GM12878 (cell line): ENCODE data around the gene CFAP97. TPM values are rescaled to one million over a fixed set of nuclear protein-coding genes. Genes with fewer than 3 reads are reported as not detected.
A peak's percentile ranks its signal among the peaks of the same experiment; 100 is the strongest.

ENCODE experiments used
- ATAC-seq: fragments of 200-7000 bp; cut with Tn5 transposase; 3 replicates; pipeline ENCODE4 v1.9.1; 2020; ENCODE audit warnings: mild to moderate bottlenecking, moderate library complexity
- BruUV-seq: library from RNA; stranded (reverse); fragments of 400-500 nt; replicated peaks from 2 replicates; lab custom pipeline; 2021; lab: Mats Ljungman, UMichigan
- CTCF ChIA-PET: fragments of 300-600 bp; sonication (Branson Sonifier 250); formaldehyde crosslinking; extraction: SDS; loops from one replicate; lab custom pipeline; 2021; ENCODE audit warnings: inconsistent platforms; lab: Yijun Ruan, JAX
- POLR2A ChIA-PET: fragments of 350-600 bp; formaldehyde crosslinking; extraction: SDS; loops from one replicate; lab custom pipeline; 2021; ENCODE audit warnings: inconsistent platforms; lab: Charles Lee
- RAD21 ChIA-PET: fragments of 300-600 bp; sonication (Branson Sonifier 250); formaldehyde crosslinking; loops from one replicate; lab custom pipeline; 2023; ENCODE audit warnings: antibody characterized with exemption; ENCODE audit not compliant: unreplicated experiment; lab: Charles Lee
- SMC1A ChIA-PET: fragments of 300-600 bp; sonication (Branson Sonifier 250); formaldehyde crosslinking; loops from one replicate; lab custom pipeline; 2023; ENCODE audit not compliant: unreplicated experiment, uncharacterized antibody; lab: Charles Lee
- DNase-seq: peaks from one replicate; pipeline ENCODE4 v3.0.0-alpha.2; 2011; ENCODE audit warnings: low read depth, low spot score
- FAIRE-seq: peaks from 3 replicates; lab custom pipeline; 2011; peaks lifted over from hg19 to GRCh38; lab: Jason Lieb, UNC
- H2AFZ ChIP-seq: 2 replicates; pipeline ENCODE4 v1.6.0; 2011; ENCODE audit warnings: low read depth, low read length, control low read depth; ENCODE audit not compliant: control insufficient read depth
- H3K27ac ChIP-seq: 2 replicates; pipeline ENCODE4 v1.5.1; 2011; ENCODE audit warnings: control low read depth; ENCODE audit not compliant: control insufficient read depth, insufficient read depth
- H3K27me3 ChIP-seq, 2 experiments: replicated peaks in 1 of 2; 2 replicates each; pipeline versions ENCODE4 v1.6.0 to v1.6.1; 2011; ENCODE audit warnings: low read length in 1 of 2; ENCODE audit not compliant: control insufficient read depth in 2 of 2, insufficient read depth in 2 of 2
- H3K36me3 ChIP-seq, 2 experiments: 2 replicates each; pipeline ENCODE4 v1.5.1; 2011; ENCODE audit warnings: low read length in 1 of 2; ENCODE audit not compliant: control insufficient read depth in 2 of 2, insufficient read depth in 2 of 2
- H3K4me1 ChIP-seq: 2 replicates; pipeline ENCODE4 v1.6.1; 2011; ENCODE audit warnings: mild to moderate bottlenecking, low read length, moderate library complexity, mixed read lengths; ENCODE audit not compliant: control insufficient read depth, insufficient read depth
- H3K4me2 ChIP-seq: 2 replicates; pipeline ENCODE4 v1.6.0; 2011; ENCODE audit warnings: control low read depth; ENCODE audit not compliant: control insufficient read depth, insufficient read depth
- H3K4me3 ChIP-seq: fragments of 200-600 bp; sonication (generic); 2 replicates; pipeline ENCODE4 v1.5.1; 2016
- H3K79me2 ChIP-seq: 2 replicates; pipeline ENCODE4 v1.6.0; 2011; ENCODE audit warnings: low read length; ENCODE audit not compliant: control insufficient read depth, insufficient read depth
- H3K9ac ChIP-seq: 2 replicates; pipeline ENCODE4 v1.8.0; 2011; ENCODE audit warnings: low read length, control low read depth, mixed read lengths; ENCODE audit not compliant: control insufficient read depth, insufficient read depth
- H3K9me3 ChIP-seq: replicated peaks from 3 replicates; pipeline ENCODE4 v1.5.1; 2011; ENCODE audit warnings: mild to moderate bottlenecking, low read length; ENCODE audit not compliant: control insufficient read depth, insufficient read depth
- H4K20me1 ChIP-seq: 2 replicates; pipeline ENCODE4 v1.6.0; 2011; ENCODE audit not compliant: control insufficient read depth, insufficient read depth
- CREM ChIP-seq: IDR thresholded peaks from 2 replicates; pipeline ENCODE4 v1.6.1; 2014; ENCODE audit warnings: antibody characterized with exemption, low read depth
- E4F1 ChIP-seq: fragments of 450-650 bp; IDR thresholded peaks from 2 replicates; pipeline ENCODE4 v1.6.1; 2018; ENCODE audit warnings: borderline replicate concordance, mild to moderate bottlenecking; ENCODE audit not compliant: partially characterized antibody
- JUND ChIP-seq: IDR thresholded peaks from 2 replicates; pipeline ENCODE4 v1.6.1; 2012; ENCODE audit warnings: low read depth, mild to moderate bottlenecking, low read length, improper control_type of control experiment, moderate library complexity
- MLLT1 ChIP-seq: fragments of 450-650 bp; IDR thresholded peaks from 2 replicates; pipeline ENCODE4 v1.6.1; 2016; ENCODE audit warnings: mild to moderate bottlenecking
- MYC ChIP-seq: IDR thresholded peaks from 2 replicates; pipeline ENCODE4 v1.6.1; 2011; ENCODE audit warnings: mild to moderate bottlenecking, low read length, moderate library complexity, inconsistent platforms; ENCODE audit not compliant: insufficient read depth, insufficient replicate concordance, insufficient read length, severe bottlenecking
- NKRF ChIP-seq: fragments of 450-650 bp; conservative IDR thresholded peaks from 2 replicates; pipeline ENCODE4 v1.6.1; 2017; ENCODE audit warnings: mild to moderate bottlenecking, moderate library complexity
- PBX3 ChIP-seq: IDR thresholded peaks from 2 replicates; pipeline ENCODE4 v1.6.1; 2011; ENCODE audit warnings: mild to moderate bottlenecking, low read depth, low read length, moderate library complexity; ENCODE audit not compliant: insufficient replicate concordance
- POLR2A ChIP-seq: IDR thresholded peaks from 2 replicates; pipeline ENCODE4 v1.6.1; 2011; ENCODE audit warnings: low read depth, mild to moderate bottlenecking, low read length
- PRDM15 ChIP-seq: fragments of 450-650 bp; formaldehyde crosslinking; IDR thresholded peaks from 2 replicates; pipeline ENCODE4 v1.4.0; 2020; ENCODE audit warnings: mild to moderate bottlenecking, moderate library complexity
- ZNF384 ChIP-seq: IDR thresholded peaks from 2 replicates; pipeline ENCODE4 v1.6.1; 2012; ENCODE audit warnings: low read depth, mild to moderate bottlenecking, low read length, improper control_type of control experiment, borderline replicate concordance
- WGBS: methylation state at CpG from one replicate; pipeline ENCODE4 v1.1.6; 2016; ENCODE audit warnings: low lambda C conversion rate; ENCODE audit not compliant: insufficient replicate concordance, insufficient coverage; ENCODE audit errors: missing lambda C conversion rate; 5-methylcytosine and 5-hydroxymethylcytosine counted together
- in situ Hi-C: fragments of 300-500 bp; cut with MboI; formaldehyde crosslinking; loops from 9 replicates; pipeline ENCODE4 v1.14.3; 2018; ENCODE audit warnings: mixed read lengths
- intact Hi-C: fragments of 100-400 bp; cut with micrococcal nuclease; formaldehyde crosslinking; loops from one replicate; pipeline ENCODE4 v1.14.2; 2022; ENCODE audit not compliant: unreplicated experiment
- polyA plus RNA-seq, 11 experiments: library from polyadenylated mRNA; depleted of rRNA in 4 of 11; unstranded in 6 of 11; stranded (reverse) in 5 of 11; fragments of >200 nt; fragmentation: Nextera tagmentation in 4 of 11; fragmentation: Illumina TruSeq in 1 of 11; extraction: Ambion mirVana in 4 of 11; extraction: Trizol in 1 of 11; gene quantifications; 1 replicate in 1 of 11; 2 replicates in 10 of 11; pipeline versions ENCODE4 v1.2.1 to v1.2.3, GENCODE V29; 2011 to 2016; ENCODE audit warnings: inconsistent platforms in 2 of 11, missing spikeins in 2 of 11, low read depth in 1 of 11
- total RNA-seq, 4 experiments: library from RNA; depleted of rRNA in 3 of 4; stranded (reverse); fragments of >200 nt in 3 of 4; fragmentation: Illumina TruSeq in 1 of 4; extraction: Trizol in 1 of 4; gene quantifications; 2 replicates each; pipeline versions ENCODE4 v1.2.1 to v1.2.3, GENCODE V29; 2013 to 2021

CFAP97 gene
- total and polyA plus RNA-seq, 10 of the 15 experiments (the other 5 are each of a cell fraction or from before 2014, with no cell fraction given) = 26.4 to 62.7 (median 48.0) TPM

GRCh38 chr4:185211035-185211434 is 7.2 kb upstream of the CFAP97 start:
- Histone ChIP-seq H3K27ac (peak overlapping the region; percentile 84), H3K9ac (peak overlapping the region; percentile 69), H3K27me3 (no peaks in the 10 kb centered on the region), H4K20me1 (0 out of 2 replicates have a peak, but pooled peaks cover 2% of the 10 kb centered on the region), H2AFZ (no peak overlapping the region), H3K4me2 (peak overlapping the region; percentile 94; the same call in 1 of the 2 replicates), H3K79me2 (peaks cover 76% of the 10 kb centered on the region), H3K4me3 (peak overlapping the region; percentile 100), H3K36me3 (peaks cover 0 to 6% of the 10 kb centered on the region in 2 experiments; a peak in 1 of 4 replicates), H3K4me1 (peaks cover 22% of the 10 kb centered on the region), H3K9me3 (no peaks in the 10 kb centered on the region)
- ATAC-seq = no peak
- ChIA-PET POLR2A (interaction anchor here (0.9 to 1.3 kb wide), 2 partner anchors 132 to 135 kb away, joined by 3 read pairs; no protein-coding TSS in a partner anchor), RAD21 (interaction anchor here (1.2 to 2.4 kb wide), 5 partner anchors 26 to 99 kb away, joined by 3 to 19 read pairs (median 4); no protein-coding TSS in a partner anchor), CTCF (interaction anchor here (0.9 to 1.7 kb wide), 2 partner anchors 100 to 140 kb away, joined by 3 read pairs; no protein-coding TSS in a partner anchor), SMC1A (interaction anchor here (1.3 to 7.2 kb wide), 4 partner anchors 10 to 96 kb away, joined by 5 to 119 read pairs (median 12); no protein-coding TSS in a partner anchor)
- intact Hi-C loops = loop anchor here (2.0 to 5.0 kb wide), 2 partner anchors 48 to 186 kb away; partner anchors contain the start of genes ANKRD37 and LRP2BP
- no TSS peak for BruUV-seq
- in situ Hi-C loops = no loop called here
- no peak for FAIRE-seq
- DNase-seq = no peak
- under 1% methylated on average over 5 of the region's 5 CpGs for WGBS
- no peak for TF ChIP-seq JUND
- TF ChIP-seq MLLT1 = peak; percentile 68; the same call in 1 of the 2 replicates
- no peak for TF ChIP-seq ZNF384
- no peak for TF ChIP-seq E4F1
- no peak for TF ChIP-seq POLR2A
- no peak for TF ChIP-seq CREM
- TF ChIP-seq NKRF = 0 out of 2 replicates have a peak, but pooled peaks have one; percentile 6
- no peak for TF ChIP-seq MYC
- TF ChIP-seq PRDM15 (CRISPR knock-in tag) = no peak
- TF ChIP-seq PBX3 = no peak
